GM12891 (cell line): ENCODE measurements around the gene AKAP4.

ENCODE experiments used
- POLR2A ChIP-seq: IDR thresholded peaks from 2 replicates; pipeline ENCODE4 v1.6.1; 2011; ENCODE audit warnings: low read depth, low read length, control low read depth
- POLR2AphosphoS5 ChIP-seq: IDR thresholded peaks from 2 replicates; pipeline ENCODE4 v1.6.1; 2011; ENCODE audit warnings: low read depth, low read length, control low read depth
- TAF1 ChIP-seq: IDR thresholded peaks from 2 replicates; pipeline ENCODE4 v1.6.1; 2011; ENCODE audit warnings: low read depth, low read length, control low read depth

DNA sequence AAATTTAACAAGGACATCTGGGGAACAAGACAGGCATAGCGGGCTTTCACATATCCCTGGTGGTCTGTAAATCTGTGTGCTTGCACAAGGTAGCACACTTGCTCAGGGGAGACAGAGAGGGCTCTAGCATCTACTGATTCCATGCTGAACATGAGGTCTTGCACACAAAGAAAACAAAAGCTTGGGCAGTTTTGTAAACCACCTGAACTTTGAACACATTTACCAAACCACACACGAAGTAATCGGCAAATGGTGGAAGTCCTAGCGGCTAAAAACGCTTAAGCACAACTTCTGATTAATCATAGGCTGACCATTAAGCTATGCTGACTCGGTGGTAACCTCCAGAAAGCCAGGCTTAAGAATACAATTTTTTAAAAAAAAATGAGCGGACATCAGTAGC lies 52.8 kb downstream of the AKAP4 start:
- no peak for TF ChIP-seq POLR2AphosphoS5
- no peak for TF ChIP-seq POLR2A
- TF ChIP-seq TAF1: no peak
